GM23248 (cell line): ENCODE results near the gene NCLN. TPM values are rescaled to one million over a fixed set of nuclear protein-coding genes. Genes with fewer than 3 reads are reported as not detected.

ENCODE experiments used
- DNase-seq: peaks from one replicate; pipeline ENCODE4 v3.0.0-alpha.2; 2015
- H2AFZ ChIP-seq: fragments of 200-600 bp; sonication (generic); 2 replicates; pipeline ENCODE4 v1.6.1; 2016; ENCODE audit warnings: antibody characterized with exemption
- H3F3A ChIP-seq: fragments of 200-600 bp; sonication (generic); 2 replicates; pipeline ENCODE4 v1.6.1; 2016; ENCODE audit warnings: mild to moderate bottlenecking, antibody characterized with exemption, mixed run types; ENCODE audit not compliant: insufficient read depth
- H3K27ac ChIP-seq: fragments of 200-600 bp; sonication (generic); 2 replicates; pipeline ENCODE4 v1.5.1; 2016; ENCODE audit warnings: mild to moderate bottlenecking
- H3K27me3 ChIP-seq: fragments of 200-600 bp; sonication (generic); replicated peaks from 2 replicates; pipeline ENCODE4 v1.6.1; 2016; ENCODE audit warnings: mild to moderate bottlenecking; ENCODE audit not compliant: insufficient read depth
- H3K36me3 ChIP-seq: fragments of 200-600 bp; sonication (generic); 2 replicates; pipeline ENCODE4 v1.6.1; 2016; ENCODE audit warnings: low read depth, mild to moderate bottlenecking
- H3K4me1 ChIP-seq: fragments of 200-600 bp; sonication (generic); 2 replicates; pipeline ENCODE4 v1.6.1; 2016; ENCODE audit warnings: mild to moderate bottlenecking; ENCODE audit not compliant: insufficient read depth
- H3K4me2 ChIP-seq: fragments of 200-600 bp; sonication (generic); one replicate; pipeline ENCODE4 v1.6.1; 2016; ENCODE audit warnings: mild to moderate bottlenecking; ENCODE audit not compliant: unreplicated experiment
- H3K4me3 ChIP-seq: fragments of 200-600 bp; sonication (generic); 2 replicates; pipeline ENCODE4 v1.5.1; 2016; ENCODE audit warnings: mild to moderate bottlenecking
- H3K79me2 ChIP-seq: fragments of 200-600 bp; sonication (generic); 2 replicates; pipeline ENCODE4 v1.6.1; 2016; ENCODE audit warnings: mild to moderate bottlenecking; ENCODE audit not compliant: insufficient read depth
- H3K9ac ChIP-seq: fragments of 200-600 bp; sonication (generic); 2 replicates; pipeline ENCODE4 v1.6.1; 2016; ENCODE audit warnings: mild to moderate bottlenecking
- H3K9me2 ChIP-seq: fragments of 200-600 bp; sonication (generic); 2 replicates; pipeline ENCODE4 v1.6.1; 2016; ENCODE audit warnings: mixed run types, mild to moderate bottlenecking, moderate library complexity; ENCODE audit not compliant: insufficient read depth
- H3K9me3 ChIP-seq: fragments of 200-600 bp; sonication (generic); one replicate; pipeline ENCODE4 v1.6.1; 2017; ENCODE audit warnings: low read depth
- H4K20me1 ChIP-seq: fragments of 200-600 bp; sonication (generic); 2 replicates; pipeline ENCODE4 v1.6.0; 2016; ENCODE audit not compliant: insufficient read depth
- EZH2 ChIP-seq: fragments of 200-600 bp; sonication (generic); IDR thresholded peaks from 2 replicates; pipeline ENCODE4 v1.6.1; 2018; ENCODE audit warnings: antibody characterized with exemption, mild to moderate bottlenecking; ENCODE audit not compliant: insufficient read depth, poor library complexity, severe bottlenecking
- EZH2phosphoT487 ChIP-seq: fragments of 200-600 bp; sonication (generic); IDR thresholded peaks from 2 replicates; pipeline ENCODE4 v1.6.1; 2018; ENCODE audit warnings: antibody characterized with exemption, moderate library complexity, mild to moderate bottlenecking, low read depth; ENCODE audit not compliant: insufficient read depth
- WGBS, 2 experiments: methylation state at CpG; one replicate each; pipeline ENCODE4 v1.1.6; 2015 to 2017; ENCODE audit warnings: low lambda C conversion rate in 2 of 2, low coverage in 1 of 2; ENCODE audit errors: missing lambda C conversion rate in 2 of 2; 5-methylcytosine and 5-hydroxymethylcytosine counted together
- in situ Hi-C: fragments of 300-500 bp; cut with MboI; formaldehyde crosslinking; loops from 2 replicates; pipeline ENCODE4 v1.15.0; 2020
- polyA plus RNA-seq: library from polyadenylated mRNA; unstranded; fragments of >200 nt; fragmentation: Nextera tagmentation; extraction: Ambion mirVana; gene quantifications from 2 replicates; pipeline ENCODE4 v1.2.1, GENCODE V29; 2016
- total RNA-seq: library from RNA; depleted of rRNA; stranded (reverse); fragments of >200 nt; shearing (Covaris generic); gene quantifications from 2 replicates; pipeline ENCODE4 v1.2.3, GENCODE V29; 2014

Gene NCLN
- total and polyA plus RNA-seq, 2 experiments from 2014 or later: 73.0 to 84.8 TPM

GRCh38 chr19:3159565-3159964 lies 26.2 kb upstream of the NCLN start:
- H3K27ac ChIP-seq: no peak overlapping the region
- no peaks in the 10 kb centered on the region for H3K9me2 ChIP-seq
- no peak overlapping the region for H2AFZ ChIP-seq
- no peaks in the 10 kb centered on the region for H3F3A ChIP-seq
- no peaks in the 10 kb centered on the region for H4K20me1 ChIP-seq
- no peak overlapping the region for H3K4me3 ChIP-seq
- in situ Hi-C loops: no loop called here
- 68 to 70% methylated on average over 8 of the region's 8 CpGs for WGBS, 2 experiments
- no peak for TF ChIP-seq EZH2phosphoT487
- no peak for TF ChIP-seq EZH2
- no peak overlapping the region for H3K9ac ChIP-seq
- DNase-seq: no peak
- no peaks in the 10 kb centered on the region for H3K9me3 ChIP-seq
- no peaks in the 10 kb centered on the region for H3K36me3 ChIP-seq
- H3K4me2 ChIP-seq: no peak overlapping the region
- peaks cover 7% of the 10 kb centered on the region for H3K4me1 ChIP-seq
- H3K79me2 ChIP-seq: no peaks in the 10 kb centered on the region
- H3K27me3 ChIP-seq: no peaks in the 10 kb centered on the region

DNA sequence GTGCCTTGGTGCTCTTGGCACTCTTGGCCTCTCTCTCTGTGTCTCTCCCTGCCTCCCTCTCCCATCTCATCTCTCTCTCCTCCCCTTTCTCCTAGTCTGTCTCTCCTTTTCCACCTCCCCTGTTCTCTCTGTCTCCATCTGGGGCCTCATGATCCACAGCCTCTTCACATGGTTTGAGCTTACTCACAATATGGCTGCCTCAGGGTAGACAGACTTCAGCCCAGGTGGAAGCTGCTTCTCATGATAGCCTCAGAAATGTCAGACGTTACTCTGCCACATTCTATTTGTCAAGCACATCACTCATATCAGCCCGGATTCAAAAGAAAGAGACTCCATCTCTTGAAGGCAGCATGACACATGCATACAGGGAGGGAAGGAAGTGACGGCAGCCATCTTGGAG lies 25.5 kb upstream of the NCLN start:
- H3K27me3 ChIP-seq: no peaks in the 10 kb centered on the region
- H3K9me2 ChIP-seq: no peaks in the 10 kb centered on the region
- H3F3A ChIP-seq: no peaks in the 10 kb centered on the region
- no peak overlapping the region for H3K27ac ChIP-seq
- 53 to 56% methylated on average over 3 of the region's 3 CpGs for WGBS, 2 experiments
- H3K9me3 ChIP-seq: no peaks in the 10 kb centered on the region
- H3K4me3 ChIP-seq: no peak overlapping the region
- TF ChIP-seq EZH2phosphoT487: no peak
- TF ChIP-seq EZH2: no peak
- 0 out of 2 replicates have a peak, but pooled peaks cover 3% of the 10 kb centered on the region for H3K4me1 ChIP-seq
- H3K79me2 ChIP-seq: no peaks in the 10 kb centered on the region
- no peaks in the 10 kb centered on the region for H3K36me3 ChIP-seq
- in situ Hi-C loops: loop anchor here (10.0 kb wide), 1 partner anchor 205 kb away; no protein-coding TSS in a partner anchor
- no peaks in the 10 kb centered on the region for H4K20me1 ChIP-seq
- no peak overlapping the region for H3K4me2 ChIP-seq
- no peak overlapping the region for H2AFZ ChIP-seq
- no peak overlapping the region for H3K9ac ChIP-seq
- DNase-seq: no peak

GRCh38 chr19:3161453-3161852 lies 24.3 kb upstream of the NCLN start:
- Histone ChIP-seq H3K9ac (no peak overlapping the region), H4K20me1 (no peaks in the 10 kb centered on the region), H3K4me3 (no peak overlapping the region), H3K27me3 (no peaks in the 10 kb centered on the region), H3K36me3 (no peaks in the 10 kb centered on the region), H3K9me3 (no peaks in the 10 kb centered on the region), H3K4me1 (no peaks in the 10 kb centered on the region), H3K9me2 (no peaks in the 10 kb centered on the region), H3K4me2 (no peak overlapping the region), H3F3A (no peaks in the 10 kb centered on the region), H3K79me2 (no peaks in the 10 kb centered on the region), H2AFZ (no peak overlapping the region), H3K27ac (no peak overlapping the region)
- in situ Hi-C loops: loop anchor here (10.0 kb wide), 1 partner anchor 207 kb away; no protein-coding TSS in a partner anchor
- DNase-seq: peak; percentile 67
- TF ChIP-seq EZH2phosphoT487 (no peak), EZH2 (no peak)
- WGBS, 2 experiments: 74 to 81% methylated on average over 4 of the region's 4 CpGs

- no peaks in the 10 kb centered on the region for H3K9me3 ChIP-seq
- DNase-seq: peak; percentile 56
- H2AFZ ChIP-seq: peak overlapping the region; percentile 73
- H3K27ac ChIP-seq: no peak overlapping the region
- TF ChIP-seq EZH2 (no peak), EZH2phosphoT487 (no peak)
- H3K79me2 ChIP-seq: no peaks in the 10 kb centered on the region
- 52 to 55% methylated on average over 35 of the region's 38 CpGs for WGBS, 2 experiments
- no peak overlapping the region for H3K4me3 ChIP-seq
- H3K27me3 ChIP-seq: no peaks in the 10 kb centered on the region
- H3K36me3 ChIP-seq: no peaks in the 10 kb centered on the region
- H4K20me1 ChIP-seq: no peaks in the 10 kb centered on the region
- in situ Hi-C loops: loop anchor here (10.0 kb wide), 1 partner anchor 208 kb away; no protein-coding TSS in a partner anchor
- no peaks in the 10 kb centered on the region for H3K9me2 ChIP-seq
- peak overlapping the region; percentile 43 for H3K4me2 ChIP-seq
- no peaks in the 10 kb centered on the region for H3K4me1 ChIP-seq
- H3F3A ChIP-seq: no peaks in the 10 kb centered on the region
- H3K9ac ChIP-seq: no peak overlapping the region
Measured at GRCh38 chr19:3162418-3163229, 23.1 kb upstream of the NCLN start.
